ENCODE measurements around the gene NINL. TPM values are rescaled to one million over a fixed set of nuclear protein-coding genes. Genes with fewer than 3 reads are reported as not detected.

The NINL gene
- total and polyA plus RNA-seq, 2 of the 8 experiments (the other 6 are each of a cell fraction or from before 2014, with no cell fraction given), result 15.3 to 30.0 TPM

DNA sequence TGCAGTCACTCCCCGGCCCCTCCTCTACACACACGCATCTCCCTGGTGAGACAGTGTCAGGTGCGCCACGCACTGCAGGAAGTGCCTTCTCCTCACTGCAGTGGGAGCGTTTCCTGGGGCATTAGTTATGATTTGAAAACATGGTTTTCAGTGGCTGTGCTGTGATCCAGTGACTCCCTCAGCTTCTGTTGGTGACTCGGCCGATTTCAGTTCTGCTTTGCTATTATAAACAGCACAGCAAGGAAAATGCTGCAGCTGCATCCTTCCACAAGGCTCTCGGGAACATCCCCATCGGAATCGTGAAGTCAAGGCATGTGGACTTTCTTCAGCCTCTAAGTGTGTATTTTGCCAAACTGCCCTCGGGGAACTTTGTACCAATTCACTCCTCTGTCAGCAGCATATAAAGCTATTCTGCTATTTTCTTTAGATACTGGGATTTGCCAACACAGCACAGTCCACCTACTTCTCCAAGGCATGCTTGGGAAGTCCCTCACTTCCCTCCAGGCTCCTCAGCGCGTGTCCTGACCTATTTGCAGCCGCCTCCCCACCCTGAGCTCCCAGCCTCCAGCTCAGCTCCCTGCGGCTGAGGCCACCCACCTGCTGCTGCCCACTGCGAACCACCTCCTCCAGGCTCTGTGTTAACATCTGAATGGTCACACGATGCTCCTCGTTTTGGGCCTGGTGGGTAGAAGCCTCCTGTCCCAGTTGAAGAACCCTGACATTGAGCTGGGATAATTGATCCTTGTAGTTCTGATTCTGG is 123.4 kb downstream of the NINL start:
- Histone ChIP-seq H3K4me1 (replicated peaks in 1 of 4; ENCODE audit: control insufficient read depth in 3 of 4, insufficient read depth in 4 of 4, low read length in 3 of 4) (no peaks in the 10 kb centered on the region; a peak in 1 of 7 replicates), H3K4me3 (ENCODE audit: extremely low read depth in 1 of 4, insufficient read depth in 2 of 4, low read depth in 3 of 4, low read length in 4 of 4) (no peak overlapping the region), H3K79me1 (ENCODE audit: low read depth, low read length) (no peaks in the 10 kb centered on the region), H3K27me3 (replicated peaks in 1 of 4; ENCODE audit: control insufficient read depth in 3 of 4, extremely low read depth in 1 of 4, insufficient read depth in 3 of 4, low read length in 3 of 4) (no peaks in the 10 kb centered on the region), H3K9ac (replicated peaks in 1 of 4; ENCODE audit: extremely low read depth in 1 of 4, low read depth in 3 of 4, low read length in 3 of 4) (no peak overlapping the region), H4K5ac (ENCODE audit: insufficient read length, low read depth, low read length) (no peak overlapping the region), H3K18ac (ENCODE audit: extremely low read depth, low read length) (no peak overlapping the region), H3K23ac (ENCODE audit: insufficient read length) (no peak overlapping the region), H3K79me2 (ENCODE audit: control insufficient read depth in 1 of 2, insufficient read depth in 2 of 2, low read length in 2 of 2) (no peaks in the 10 kb centered on the region), H3K4me2 (ENCODE audit: insufficient read depth in 1 of 2, low read depth in 2 of 2, low read length in 2 of 2) (no peak overlapping the region), H3K9me3 (ENCODE audit: insufficient read depth in 2 of 2, low read depth in 1 of 2, low read length in 1 of 2) (no peaks in the 10 kb centered on the region), H2BK5ac (ENCODE audit: low read depth, low read length) (no peak overlapping the region), H3K4ac (replicated peaks; ENCODE audit: insufficient read length, low read depth, low read length) (no peak overlapping the region), H2BK15ac (ENCODE audit: low read length) (no peak overlapping the region), H2AFZ (ENCODE audit: low read length) (no peak overlapping the region), H2BK120ac (replicated peaks; ENCODE audit: low read depth, low read length) (no peak overlapping the region), H3K36me3 (ENCODE audit: control insufficient read depth in 2 of 4, insufficient read depth in 4 of 4, low read length in 3 of 4) (peaks cover 0 to 14% (median 8%) of the 10 kb centered on the region in 4 experiments; a peak in 5 of 8 replicates), H4K8ac (ENCODE audit: extremely low read depth, insufficient read depth, low read length) (no peak overlapping the region), H3K23me2 (ENCODE audit: low read depth, low read length) (no peaks in the 10 kb centered on the region), H2BK12ac (ENCODE audit: low read depth, low read length) (no peak overlapping the region), H2AK5ac (ENCODE audit: low read depth, low read length) (no peak overlapping the region), H3K56ac (replicated peaks; ENCODE audit: insufficient read length, low read depth, low read length) (no peak overlapping the region), H3K27ac (ENCODE audit: low read depth, low read length) (no peak overlapping the region), H3K14ac (ENCODE audit: insufficient read length) (no peak overlapping the region), H4K91ac (replicated peaks; ENCODE audit: insufficient read length, low read length) (no peak overlapping the region), H4K20me1 (replicated peaks in 1 of 2; ENCODE audit: control insufficient read depth in 1 of 2, insufficient read depth in 2 of 2, low read length in 2 of 2) (peaks cover 0 to 3% of the 10 kb centered on the region in 2 experiments), H2BK20ac (ENCODE audit: low read length) (no peak overlapping the region)
- DNase-seq (ENCODE audit: low read depth in 1 of 2, low spot score in 2 of 2) (no peak), FAIRE-seq (no peak)
- no peak for TF ChIP-seq RBBP5 (IDR thresholded peaks at IDR 0.05; ENCODE audit: borderline replicate concordance, low read depth, low read length)
- TF ChIP-seq, protein P1, sequence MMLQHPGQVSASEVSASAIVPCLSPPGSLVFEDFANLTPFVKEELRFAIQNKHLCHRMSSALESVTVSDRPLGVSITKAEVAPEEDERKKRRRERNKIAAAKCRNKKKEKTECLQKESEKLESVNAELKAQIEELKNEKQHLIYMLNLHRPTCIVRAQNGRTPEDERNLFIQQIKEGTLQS (IDR thresholded peaks at IDR 0.05; ENCODE audit: insufficient read depth, low read depth, low read length), result no peak
- TF ChIP-seq CBX8 (IDR thresholded peaks at IDR 0.05; ENCODE audit: borderline replicate concordance, low read depth, low read length), result no peak
- no peak for TF ChIP-seq TBP (IDR thresholded peaks at IDR 0.05; ENCODE audit: low read depth, low read length)
- no peak for TF ChIP-seq SP1 (IDR thresholded peaks at IDR 0.05; ENCODE audit: low read depth, low read length)
- no peak for TF ChIP-seq TEAD4 (IDR thresholded peaks at IDR 0.05; ENCODE audit: low read depth, low read length)
- no peak for TF ChIP-seq POLR2A (IDR thresholded peaks at IDR 0.05; ENCODE audit: control extremely low read depth in 1 of 2, low read depth in 2 of 2, low read length in 2 of 2)
- TF ChIP-seq JUND (IDR thresholded peaks at IDR 0.05; ENCODE audit: low read length), result no peak
- no peak for TF ChIP-seq RNF2 (IDR thresholded peaks at IDR 0.05; ENCODE audit: borderline replicate concordance, low read depth, low read length, missing control alignments, poor library complexity, severe bottlenecking)
- TF ChIP-seq BCL11A (IDR thresholded peaks at IDR 0.05; ENCODE audit: low read depth in 2 of 2, low read length in 2 of 2), result no peak
- no peak for TF ChIP-seq JUN (IDR thresholded peaks at IDR 0.05; ENCODE audit: low read depth, low read length)
- WGBS, 2 experiments (ENCODE audit: extremely low coverage in 1 of 2, insufficient coverage in 1 of 2, insufficient read length in 1 of 2, insufficient replicate concordance in 2 of 2, low coverage in 1 of 2, low lambda C conversion rate in 2 of 2, missing lambda C conversion rate in 1 of 2), result 92% methylated on average over 18 of the region's 18 CpGs; no CpG with 5 or more reads in 1 of the 2 experiments
- ChIA-PET POLR2A (ENCODE audit: partially characterized antibody) (interaction anchor here (0.7 to 1.9 kb wide), 3 partner anchors 10 to 22 kb away, joined by 3 to 4 read pairs (median 4); no protein-coding TSS in a partner anchor), CTCF (ENCODE audit: partially characterized antibody) (interaction anchor here (0.7 to 1.9 kb wide), 5 partner anchors 16 to 167 kb away, joined by 3 to 6 read pairs (median 3); no protein-coding TSS in a partner anchor)
